Gastroesophageal sphincter (tissue), 3 donors: Measurements from ENCODE around the gene SLC25A13.

Source experiments
- CTCF ChIP-seq, 4 experiments: fragments of 200-600 bp in 2 of 4; fragments of 450-650 bp in 2 of 4; sonication (generic) in 1 of 4; IDR thresholded peaks; one replicate each; pipeline ENCODE4 v1.5.1; 2017 to 2019; ENCODE audit warnings: antibody characterized with exemption in 4 of 4, mild to moderate bottlenecking in 2 of 4, moderate library complexity in 2 of 4
- EP300 ChIP-seq: sonication (generic); formaldehyde crosslinking; IDR thresholded peaks from one replicate; pipeline ENCODE4 v1.6.1; 2017; ENCODE audit warnings: antibody characterized with exemption, mild to moderate bottlenecking
- POLR2A ChIP-seq, 2 donors: fragments of 450-650 bp; IDR thresholded peaks; one replicate each; pipeline ENCODE4 v1.6.1; 2017; ENCODE audit warnings: antibody characterized with exemption in 2 of 2, mild to moderate bottlenecking in 2 of 2, moderate library complexity in 1 of 2
- POLR2AphosphoS5 ChIP-seq: sonication (generic); formaldehyde crosslinking; IDR thresholded peaks from one replicate; pipeline ENCODE4 v1.6.1; 2017; ENCODE audit warnings: antibody characterized with exemption

- no peak for TF ChIP-seq CTCF (IDR thresholded peaks at IDR 0.05)
- TF ChIP-seq POLR2A (IDR thresholded peaks at IDR 0.05): no peak
- no peak for TF ChIP-seq EP300
- no peak for TF ChIP-seq POLR2AphosphoS5
These were observed 67.9 kb downstream of the SLC25A13 start for GRCh38 chr7:96253964-96254363.
